ENCODE data around the gene IRX3. TPM values are rescaled to one million over a fixed set of nuclear protein-coding genes. Genes with fewer than 3 reads are reported as not detected.
A peak's percentile ranks its signal among the peaks of the same experiment; 100 is the strongest.

Gene IRX3
- total and polyA plus RNA-seq, 2 of the 8 experiments (the other 6 are each of a cell fraction or from before 2014, with no cell fraction given): 0.50 to 1.6 TPM

DNA sequence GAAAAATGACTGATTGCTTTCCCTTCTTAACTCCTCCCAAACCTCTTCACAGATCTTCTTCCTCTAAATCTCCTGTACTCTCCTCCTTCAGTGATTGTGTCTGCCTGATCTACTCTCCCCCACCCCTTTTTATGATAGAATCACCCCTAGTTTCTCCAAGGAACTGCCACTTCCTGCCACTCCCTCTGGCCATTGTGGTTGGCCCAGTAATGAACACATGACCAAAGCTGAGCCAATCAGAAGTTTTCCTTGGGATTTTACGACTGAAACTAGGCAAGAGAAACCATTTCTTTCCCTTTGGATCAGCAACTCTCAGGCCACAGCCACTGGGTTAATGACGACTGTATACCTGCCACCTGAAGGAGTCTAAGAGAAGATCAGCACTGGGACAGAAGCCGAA is 15.9 kb downstream of the IRX3 start:
- Histone ChIP-seq H2AK5ac (ENCODE audit: low read depth, low read length) (no peak overlapping the region), H3K79me2 (ENCODE audit: control insufficient read depth in 1 of 2, insufficient read depth in 2 of 2, low read length in 2 of 2) (no peaks in the 10 kb centered on the region), H3K79me1 (ENCODE audit: low read depth, low read length) (no peaks in the 10 kb centered on the region), H3K9ac (replicated peaks in 1 of 4; ENCODE audit: extremely low read depth in 1 of 4, low read depth in 3 of 4, low read length in 3 of 4) (no peak overlapping the region), H3K18ac (ENCODE audit: extremely low read depth, low read length) (no peak overlapping the region), H4K8ac (ENCODE audit: extremely low read depth, insufficient read depth, low read length) (no peak overlapping the region; the same call in 1 of the 2 replicates), H3K36me3 (ENCODE audit: control insufficient read depth in 2 of 4, insufficient read depth in 4 of 4, low read length in 3 of 4) (no peaks in the 10 kb centered on the region), H3K4ac (replicated peaks; ENCODE audit: insufficient read length, low read depth, low read length) (no peak overlapping the region), H2BK5ac (ENCODE audit: low read depth, low read length) (no peak overlapping the region), H3K4me1 (replicated peaks in 1 of 4; ENCODE audit: control insufficient read depth in 3 of 4, insufficient read depth in 4 of 4, low read length in 3 of 4) (no peaks in the 10 kb centered on the region), H3K23me2 (ENCODE audit: low read depth, low read length) (no peaks in the 10 kb centered on the region), H4K91ac (replicated peaks; ENCODE audit: insufficient read length, low read length) (no peak overlapping the region), H2BK120ac (replicated peaks; ENCODE audit: low read depth, low read length) (no peak overlapping the region), H3K9me3 (ENCODE audit: insufficient read depth in 2 of 2, low read depth in 1 of 2, low read length in 1 of 2) (no peaks in the 10 kb centered on the region), H4K20me1 (replicated peaks in 1 of 2; ENCODE audit: control insufficient read depth in 1 of 2, insufficient read depth in 2 of 2, low read length in 2 of 2) (no peaks in the 10 kb centered on the region), H2AFZ (ENCODE audit: low read length) (peak overlapping the region; percentile 76; the same call in 1 of the 2 replicates), H3K4me2 (ENCODE audit: insufficient read depth in 1 of 2, low read depth in 2 of 2, low read length in 2 of 2) (no peak overlapping the region), H3K4me3 (ENCODE audit: extremely low read depth in 1 of 4, insufficient read depth in 2 of 4, low read depth in 3 of 4, low read length in 4 of 4) (no peak overlapping the region), H3K27me3 (replicated peaks in 1 of 4; ENCODE audit: control insufficient read depth in 3 of 4, extremely low read depth in 1 of 4, insufficient read depth in 3 of 4, low read length in 3 of 4) (no peaks in the 10 kb centered on the region; a peak in 1 of 7 replicates), H2BK20ac (ENCODE audit: low read length) (no peak overlapping the region), H3K27ac (ENCODE audit: low read depth, low read length) (no peak overlapping the region), H3K23ac (ENCODE audit: insufficient read length) (no peak overlapping the region), H2BK12ac (ENCODE audit: low read depth, low read length) (no peak overlapping the region), H3K14ac (ENCODE audit: insufficient read length) (no peak overlapping the region), H4K5ac (ENCODE audit: insufficient read length, low read depth, low read length) (no peak overlapping the region), H3K56ac (replicated peaks; ENCODE audit: insufficient read length, low read depth, low read length) (no peak overlapping the region), H2BK15ac (ENCODE audit: low read length) (no peak overlapping the region)
- DNase-seq (ENCODE audit: low read depth in 1 of 2, low spot score in 2 of 2) (no peak), FAIRE-seq (no peak)
- WGBS, 2 experiments (ENCODE audit: extremely low coverage in 1 of 2, insufficient coverage in 1 of 2, insufficient read length in 1 of 2, insufficient replicate concordance in 2 of 2, low coverage in 1 of 2, low lambda C conversion rate in 2 of 2, missing lambda C conversion rate in 1 of 2): 85% methylated on average over 3 of the region's 3 CpGs; no CpG with 5 or more reads in 1 of the 2 experiments
- ChIA-PET POLR2A (ENCODE audit: partially characterized antibody) (no interaction called here), CTCF (ENCODE audit: partially characterized antibody) (interaction anchor here (2.4 kb wide), 1 partner anchor 11 kb away, joined by 7 read pairs; no protein-coding TSS in a partner anchor)
- TF ChIP-seq MAFK (IDR thresholded peaks at IDR 0.05; ENCODE audit: low read depth, low read length) (no peak), HDAC2 (IDR thresholded peaks at IDR 0.05; ENCODE audit: borderline replicate concordance in 1 of 2, low read depth in 2 of 2, low read length in 2 of 2) (no peak), TAF1 (IDR thresholded peaks at IDR 0.05; ENCODE audit: low read depth, low read length) (no peak), FOSL1 (IDR thresholded peaks at IDR 0.05; ENCODE audit: insufficient read depth, low read depth, low read length) (no peak), SIN3A (conservative IDR thresholded peaks at IDR 0.05 in 1 of 2, IDR thresholded peaks at IDR 0.05 in 1 of 2; ENCODE audit: low read depth in 1 of 2, low read length in 2 of 2) (no peak), RNF2 (IDR thresholded peaks at IDR 0.05; ENCODE audit: borderline replicate concordance, low read depth, low read length, missing control alignments, poor library complexity, severe bottlenecking) (no peak), SRF (IDR thresholded peaks at IDR 0.05; ENCODE audit: low read depth, low read length) (no peak), RFX5 (IDR thresholded peaks at IDR 0.05; ENCODE audit: borderline replicate concordance, low read depth, low read length) (no peak), SP1 (IDR thresholded peaks at IDR 0.05; ENCODE audit: low read depth, low read length) (no peak), JUND (IDR thresholded peaks at IDR 0.05; ENCODE audit: low read length) (no peak)
- TF ChIP-seq, protein P1, sequence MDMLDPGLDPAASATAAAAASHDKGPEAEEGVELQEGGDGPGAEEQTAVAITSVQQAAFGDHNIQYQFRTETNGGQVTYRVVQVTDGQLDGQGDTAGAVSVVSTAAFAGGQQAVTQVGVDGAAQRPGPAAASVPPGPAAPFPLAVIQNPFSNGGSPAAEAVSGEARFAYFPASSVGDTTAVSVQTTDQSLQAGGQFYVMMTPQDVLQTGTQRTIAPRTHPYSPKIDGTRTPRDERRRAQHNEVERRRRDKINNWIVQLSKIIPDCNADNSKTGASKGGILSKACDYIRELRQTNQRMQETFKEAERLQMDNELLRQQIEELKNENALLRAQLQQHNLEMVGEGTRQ (IDR thresholded peaks at IDR 0.05; ENCODE audit: low read length): no peak

All from H1 (cell line).